NCI-H526 treated with DMSO at 0.1 percent for 48 hours (cell line): ENCODE measurements around the gene CDC42EP5.
"Not testable (repeated sequence)": the region's sequence is repeated elsewhere in the genome, so short reads cannot be mapped to it uniquely, and the experiment has no call there.

Experiments
- DNase-seq: peaks from one replicate; lab custom pipeline; 2025; lab: John Stamatoyannopoulos, UW

Gene CDC42EP5, protein sequence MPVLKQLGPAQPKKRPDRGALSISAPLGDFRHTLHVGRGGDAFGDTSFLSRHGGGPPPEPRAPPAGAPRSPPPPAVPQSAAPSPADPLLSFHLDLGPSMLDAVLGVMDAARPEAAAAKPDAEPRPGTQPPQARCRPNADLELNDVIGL

DNA sequence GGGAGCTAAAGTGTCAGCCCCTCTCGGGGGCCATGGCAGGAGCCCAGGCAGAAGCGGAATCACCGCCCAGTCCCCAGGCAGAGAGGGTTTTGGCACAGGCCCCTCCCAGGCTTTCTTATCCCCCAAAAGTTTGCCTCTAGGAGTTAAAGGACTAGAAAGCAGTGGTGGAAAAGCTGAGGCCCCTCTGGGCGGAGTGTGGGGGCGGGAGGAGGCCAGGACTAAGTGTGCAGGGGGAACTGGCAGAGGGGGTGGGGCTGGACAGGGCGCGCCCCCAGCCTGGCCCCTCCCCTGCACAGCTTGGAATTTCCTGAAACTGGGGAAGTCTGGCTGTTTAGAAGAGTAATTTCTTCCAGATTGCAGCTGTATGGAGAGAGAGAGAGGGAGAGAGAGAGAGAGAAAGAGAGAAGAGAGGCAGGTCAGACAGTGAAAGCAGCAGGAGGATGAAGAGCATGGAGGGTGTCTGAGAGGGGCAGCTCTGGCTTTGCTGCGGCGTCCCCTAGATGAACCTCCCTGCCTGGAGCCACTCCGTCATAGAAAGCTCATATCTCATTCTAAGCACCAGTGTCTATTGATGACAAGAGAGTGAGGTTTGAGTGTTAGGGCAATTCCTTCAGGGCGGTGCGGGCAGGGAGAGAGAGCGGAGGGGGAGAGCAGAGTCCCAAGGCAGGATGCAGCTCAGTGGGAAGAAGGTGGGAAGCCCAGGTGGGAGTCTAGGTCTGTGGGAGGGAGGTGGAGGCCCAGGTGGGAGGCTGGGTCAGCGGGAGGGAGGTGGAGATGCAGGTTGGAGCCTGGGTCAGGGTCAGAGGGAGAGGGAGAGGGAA is at the start of gene CDC42EP5:
Gene CDC42EP5 (minus strand): TSS at position 226 of the 821 bp plus-strand sequence. CDS start 7,749 bp downstream, outside the sequence.
- DNase-seq: no peak

DNA sequence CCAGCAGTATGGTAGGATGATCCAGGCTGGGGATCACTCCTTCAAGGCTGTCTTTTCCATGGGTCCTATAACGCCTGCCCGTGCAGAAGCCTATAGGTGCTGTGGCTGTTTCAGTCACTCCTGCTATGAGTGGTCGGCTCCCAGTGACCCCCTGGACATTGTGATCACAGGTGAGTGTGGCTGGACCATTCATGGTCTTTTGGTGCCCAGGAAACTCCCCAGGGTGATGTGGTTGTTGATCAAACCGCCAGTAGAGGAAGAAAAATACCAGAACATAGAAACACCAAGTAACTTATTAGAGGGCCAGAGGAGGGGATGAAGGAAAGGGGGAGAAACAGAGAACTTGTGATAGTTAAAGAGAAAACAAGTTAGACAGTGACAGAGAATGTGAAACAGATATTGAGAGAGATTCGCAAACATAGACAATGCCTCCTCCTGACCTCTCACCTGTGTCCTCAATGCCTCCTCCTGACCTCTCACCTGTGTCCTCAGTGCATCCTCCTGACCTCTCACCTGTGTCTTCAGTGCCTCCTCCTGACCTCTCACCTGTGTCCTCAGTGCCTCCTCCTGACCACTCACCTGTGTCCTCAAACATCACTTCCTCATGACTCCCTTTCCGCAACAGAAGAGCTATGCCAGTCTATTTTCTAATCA is 48.9 kb upstream of the CDC42EP5 start:
- DNase-seq: no peak

DNA sequence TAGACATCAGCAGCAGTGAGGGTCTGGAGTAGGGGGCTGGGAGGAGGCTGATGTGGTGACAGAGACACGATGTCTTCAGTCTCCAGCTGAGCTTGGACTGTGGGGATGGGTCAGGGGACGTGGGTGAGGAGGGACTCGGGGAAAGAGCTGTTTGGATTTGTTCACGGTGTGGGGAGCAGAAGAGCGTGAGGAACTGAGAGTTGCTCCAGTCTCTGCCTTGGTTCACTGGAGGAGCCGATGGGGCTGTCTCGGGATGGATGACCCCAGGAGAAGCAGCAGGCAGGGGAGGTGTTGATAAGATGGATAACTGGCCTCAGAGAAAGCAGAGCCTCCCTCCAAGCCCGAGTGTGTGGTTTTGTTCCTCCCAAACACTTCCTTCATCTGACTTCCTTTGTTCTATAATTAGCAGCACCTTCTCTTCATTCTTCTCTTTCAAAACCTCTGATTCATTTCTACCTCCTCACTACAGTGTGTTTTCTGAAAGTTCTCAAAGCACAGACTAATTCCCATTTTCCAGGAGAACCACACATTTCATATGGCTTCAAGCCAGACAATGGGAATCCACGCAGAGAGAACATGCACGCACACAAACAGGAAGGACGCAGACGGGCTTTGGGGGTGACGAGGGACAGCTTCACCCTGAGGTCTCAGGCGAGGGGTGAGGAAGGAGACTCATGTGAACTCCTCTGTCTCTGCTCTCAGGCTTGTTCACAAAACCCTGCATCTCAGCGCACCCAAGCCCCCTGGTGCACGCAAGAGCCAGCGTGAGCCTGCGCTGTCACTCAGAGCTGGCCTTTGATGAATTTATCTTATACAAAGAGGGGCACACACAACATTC is 48.1 kb upstream of the CDC42EP5 start:
- no peak for DNase-seq

DNA sequence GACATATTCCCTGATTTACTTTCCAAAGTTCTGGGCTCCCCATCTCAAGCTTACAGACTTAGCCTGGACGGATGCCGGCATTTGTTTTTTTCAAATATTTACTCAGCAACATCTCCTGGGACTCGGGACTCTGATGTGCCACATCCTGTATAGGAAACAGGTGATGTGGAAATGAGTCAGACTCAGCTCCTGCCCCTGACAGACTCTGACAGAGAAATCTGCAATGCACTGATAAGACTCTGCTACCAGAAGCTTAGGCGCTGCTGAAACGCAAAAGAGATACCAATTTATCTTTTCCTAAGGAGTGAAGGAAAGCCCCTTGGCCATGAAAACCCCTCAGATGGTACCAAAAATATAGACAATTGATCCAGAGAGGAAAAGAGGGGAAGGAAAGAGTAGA is 45.7 kb upstream of the CDC42EP5 start:
- DNase-seq: peak; percentile 51

- peak; percentile 74 for DNase-seq
Observed at GRCh38 chr19:54517483-54517882, 44.4 kb upstream of the CDC42EP5 start.

DNA sequence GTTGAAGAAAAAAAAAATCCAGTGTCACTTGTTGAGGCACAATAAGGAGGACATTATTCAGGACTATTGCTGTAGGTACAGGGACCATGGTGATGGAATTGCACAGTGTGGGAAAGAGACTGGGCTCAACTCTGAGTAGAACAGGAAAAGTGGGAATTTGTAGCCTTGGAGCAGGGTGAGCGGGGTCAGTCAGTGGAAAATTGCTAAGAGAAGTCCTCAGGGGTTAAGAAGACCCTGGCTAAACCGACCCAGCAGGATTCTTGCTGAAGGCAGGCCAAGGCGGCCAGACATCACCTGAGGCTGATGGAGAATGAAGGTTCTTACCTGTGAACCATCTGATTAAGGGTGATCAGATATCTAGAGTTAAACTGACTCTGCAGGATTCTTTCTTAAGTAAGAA is 42.1 kb upstream of the CDC42EP5 start:
- DNase-seq: no peak

- DNase-seq: not testable (repeated sequence)
Observed at GRCh38 chr19:54509200-54509940, 36.3 kb upstream of the CDC42EP5 start.

DNA sequence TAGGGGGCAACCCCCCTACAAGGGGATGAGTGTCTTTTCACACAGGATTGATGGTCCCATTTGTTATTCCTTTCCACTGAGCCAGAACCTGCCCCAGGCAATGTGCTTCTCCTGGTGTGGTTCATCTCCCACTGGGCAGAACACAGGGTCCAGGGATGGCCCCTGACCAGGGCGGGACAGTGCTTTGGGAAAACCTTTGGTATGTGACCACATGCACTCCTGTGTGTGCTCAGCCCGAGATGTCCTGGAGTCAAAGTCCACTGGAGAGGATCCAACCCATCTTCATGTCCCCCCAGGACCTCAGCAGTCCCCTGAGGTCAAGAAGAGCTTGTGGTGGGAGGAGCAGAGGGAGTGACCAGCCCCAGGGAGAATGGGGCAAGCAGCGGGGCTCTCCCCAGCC is 35.4 kb upstream of the CDC42EP5 start:
- DNase-seq: not testable (repeated sequence)

DNA sequence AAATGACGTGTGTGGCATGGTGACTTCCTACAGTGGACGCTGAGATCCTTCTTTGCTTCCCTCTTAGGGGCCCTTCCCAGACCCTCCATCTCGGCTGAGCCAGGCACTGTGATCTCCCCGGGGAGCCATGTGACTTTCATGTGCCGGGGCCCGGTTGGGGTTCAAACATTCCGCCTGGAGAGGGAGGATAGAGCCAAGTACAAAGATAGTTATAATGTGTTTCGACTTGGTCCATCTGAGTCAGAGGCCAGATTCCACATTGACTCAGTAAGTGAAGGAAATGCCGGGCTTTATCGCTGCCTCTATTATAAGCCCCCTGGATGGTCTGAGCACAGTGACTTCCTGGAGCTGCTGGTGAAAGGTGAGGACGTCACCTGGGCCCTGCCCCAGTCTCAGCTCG is 34.7 kb upstream of the CDC42EP5 start:
- no peak for DNase-seq

GRCh38 chr19:54507038-54507717 is 34.1 kb upstream of the CDC42EP5 start:
- DNase-seq: not testable (repeated sequence)

- no peak for DNase-seq
Observed at GRCh38 chr19:54506079-54506478, 33.0 kb upstream of the CDC42EP5 start.

DNA sequence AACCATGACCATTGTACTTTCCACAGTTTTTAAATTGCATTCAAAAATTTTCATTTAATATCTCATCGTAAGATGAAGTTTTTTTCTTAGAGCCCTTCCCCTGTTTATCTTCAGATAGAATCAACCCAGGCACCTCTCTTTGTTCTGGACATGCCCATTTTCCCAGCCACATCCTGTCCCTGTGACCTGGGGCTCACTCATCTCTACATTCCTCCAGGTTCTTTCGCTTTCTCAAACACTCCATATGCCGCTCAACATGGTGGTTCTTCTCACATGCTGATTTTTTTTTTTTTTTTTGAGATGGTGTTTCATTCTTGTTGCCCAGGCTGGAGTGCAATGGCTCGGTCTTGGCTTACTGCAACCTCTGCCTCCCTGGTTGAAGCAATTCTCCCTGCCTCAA is 32.4 kb upstream of the CDC42EP5 start:
- not testable (repeated sequence) for DNase-seq

DNA sequence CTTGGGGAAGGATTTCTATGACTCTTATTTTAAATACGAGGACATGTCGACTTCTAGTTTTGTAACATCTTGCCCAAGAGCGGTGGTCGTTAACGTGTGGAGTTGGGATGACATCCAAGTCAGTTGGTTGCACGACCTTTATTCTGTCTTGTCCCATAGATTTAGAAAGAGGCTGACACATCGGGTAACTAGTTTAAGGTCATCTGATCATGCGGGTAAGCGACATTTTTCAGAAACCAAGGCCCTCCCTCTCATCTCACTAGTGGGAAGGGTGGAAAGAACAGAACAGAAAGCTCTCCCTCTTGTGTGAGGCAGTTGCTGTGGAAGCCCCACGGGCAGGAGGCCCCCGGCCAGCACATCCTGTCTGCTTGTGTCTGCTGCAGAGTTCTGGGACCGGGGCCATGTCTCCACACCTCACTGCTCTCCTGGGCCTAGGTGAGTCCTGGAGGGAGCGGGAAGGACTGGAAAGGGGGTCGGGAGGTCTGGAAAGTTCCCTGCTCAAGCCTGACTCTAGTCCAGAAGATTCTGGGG is 29.5 kb upstream of the CDC42EP5 start, which contains the start of gene LAIR2:
Gene LAIR2 (plus strand): TSS at position 314 of the 531 bp plus-strand sequence. CDS start 88 bp downstream, at position 402.
- DNase-seq: no peak

- DNase-seq: not testable (repeated sequence)
Observed at GRCh38 chr19:54498451-54498772, 25.3 kb upstream of the CDC42EP5 start.

DNA sequence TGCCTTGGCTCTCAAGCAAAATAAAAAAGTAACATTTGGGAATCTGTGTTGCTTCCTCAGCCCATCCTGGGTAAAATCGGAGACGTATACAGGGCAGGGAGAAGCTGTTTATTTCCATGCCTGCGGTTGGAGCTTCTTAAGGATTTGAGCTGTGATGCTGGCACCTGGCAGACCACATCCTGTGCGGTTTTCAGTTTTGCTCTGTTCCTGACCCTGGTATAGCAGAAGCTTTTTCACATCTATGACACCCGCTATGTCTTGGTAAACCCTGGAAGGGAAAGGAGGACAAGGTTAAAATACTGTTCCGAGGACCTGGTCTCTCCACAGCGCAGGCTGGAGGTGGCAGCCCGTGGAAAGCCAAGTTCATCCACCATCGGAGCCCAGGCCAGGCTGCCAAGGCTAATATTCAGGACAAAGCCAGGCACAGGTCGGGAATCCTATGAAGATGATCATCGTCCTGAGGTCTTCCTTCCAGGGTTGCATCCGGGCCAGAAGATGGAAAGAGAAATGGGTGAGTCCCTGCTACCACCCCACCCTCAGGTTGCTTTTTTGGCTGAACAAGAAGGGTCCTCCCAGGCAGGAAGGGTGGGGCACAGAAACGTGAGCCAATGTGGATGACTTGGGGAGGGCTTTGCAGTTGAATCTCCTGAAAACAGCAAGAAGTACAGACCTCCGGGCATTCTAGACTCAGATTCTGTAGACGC is 24.8 kb upstream of the CDC42EP5 start:
- not testable (repeated sequence) for DNase-seq

DNA sequence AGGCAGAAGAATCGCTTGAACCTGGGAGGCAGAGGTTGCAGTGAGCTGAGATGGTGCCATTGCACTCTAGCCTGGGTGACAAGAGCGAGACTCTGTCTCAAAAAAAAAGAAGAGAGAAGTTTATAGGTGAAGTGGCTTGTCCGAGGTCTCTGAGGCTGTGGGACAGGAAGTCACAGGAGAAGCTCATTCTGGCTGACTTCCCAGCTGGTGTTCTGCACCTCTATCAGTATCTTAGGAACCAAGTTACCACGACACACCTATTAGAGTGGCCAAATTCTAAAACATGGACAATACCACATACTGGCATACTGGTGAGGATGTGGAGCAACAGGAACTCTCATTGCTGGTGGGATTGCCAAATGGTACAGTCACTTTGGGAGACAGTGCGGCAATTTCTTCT is 22.2 kb upstream of the CDC42EP5 start:
- not testable (repeated sequence) for DNase-seq

- DNase-seq: no peak
Observed at GRCh38 chr19:54493967-54494585, 21.0 kb upstream of the CDC42EP5 start.

DNA sequence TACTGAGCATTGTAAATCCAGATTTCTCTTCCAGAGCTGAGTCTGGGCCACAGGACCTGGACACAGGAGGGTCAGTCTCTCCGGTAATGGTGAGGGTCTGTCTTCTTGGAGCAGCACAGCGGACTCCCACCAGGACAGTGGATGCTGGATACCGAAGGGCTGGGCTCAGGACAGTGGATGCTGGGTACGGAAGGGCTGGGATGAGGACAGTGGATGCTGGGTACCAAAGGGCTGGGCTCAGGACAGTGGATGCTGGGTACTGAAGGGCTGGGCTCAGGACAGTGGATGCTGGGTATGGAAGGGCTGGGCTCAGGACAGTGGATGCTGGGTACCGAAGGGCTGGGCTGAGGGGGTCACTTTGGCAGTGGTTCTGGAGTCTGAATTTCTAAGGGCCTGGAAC is 20.0 kb upstream of the CDC42EP5 start:
- not testable (repeated sequence) for DNase-seq

DNA sequence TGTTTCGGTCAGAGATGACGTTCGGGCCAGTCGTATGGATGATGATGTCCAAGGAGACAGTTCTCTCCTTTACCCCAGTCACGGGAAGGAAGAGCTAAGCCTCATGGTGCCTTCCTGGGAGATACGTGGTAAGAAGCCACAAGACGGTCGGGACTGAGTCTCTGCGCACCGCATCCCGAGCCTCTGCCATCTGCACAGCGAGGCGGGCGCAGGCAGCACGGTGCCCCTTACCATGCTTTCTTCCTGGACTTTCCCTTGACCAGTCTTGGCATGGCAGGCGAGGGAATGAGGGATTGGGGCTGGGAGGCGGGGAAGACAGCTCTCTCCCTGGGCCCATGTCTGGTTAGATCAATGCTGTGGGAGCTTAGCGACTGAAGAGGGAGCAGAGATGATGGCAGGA is 19.5 kb upstream of the CDC42EP5 start:
- no peak for DNase-seq
